Measurements from ENCODE around the gene RASGRP2. TPM values are rescaled to one million over a fixed set of nuclear protein-coding genes. Genes with fewer than 3 reads are reported as not detected.

Gene RASGRP2
- total RNA-seq, 1 experiment from 2014 or later, result 2.1 TPM

- no peak for DNase-seq (ENCODE audit: low spot score)
Observed at GRCh38 chr11:64698427-64698826, 45.5 kb downstream of the RASGRP2 start.

DNA sequence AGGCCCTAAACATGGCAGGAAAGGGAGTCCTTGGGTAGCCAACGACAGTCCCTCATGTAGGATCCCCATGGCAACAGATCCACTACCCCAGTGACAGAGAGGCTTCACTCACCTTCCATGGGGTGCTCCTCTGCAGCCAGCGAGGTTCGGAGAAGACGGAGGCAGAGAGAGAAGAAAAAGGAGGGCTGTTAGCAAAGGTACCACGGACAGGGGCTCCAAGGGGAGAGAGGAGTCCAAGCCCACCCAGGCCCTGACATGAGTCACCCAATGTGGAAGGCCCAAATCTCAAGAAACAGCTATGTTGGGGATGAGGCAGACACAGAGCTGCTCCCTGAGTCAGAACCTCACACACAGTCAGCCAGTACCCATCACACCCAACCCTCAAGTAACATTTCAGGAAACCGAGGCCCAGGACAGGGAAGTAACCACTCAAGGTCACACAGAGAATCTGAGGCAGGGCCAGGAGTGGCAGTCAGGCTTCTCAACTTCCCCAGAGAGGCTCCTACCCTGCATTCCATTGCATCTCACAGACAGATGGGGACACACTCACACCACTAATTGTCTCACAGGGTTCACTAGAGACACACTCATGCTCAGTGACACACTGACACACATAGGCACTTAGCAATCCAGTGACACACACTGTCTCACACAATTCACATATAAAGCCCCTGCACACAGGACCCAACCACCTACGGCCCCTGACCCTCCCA lies 46.1 kb downstream of the RASGRP2 start:
- no peak for DNase-seq (ENCODE audit: low spot score)

- no peak for DNase-seq (ENCODE audit: low spot score)
Observed at GRCh38 chr11:64696045-64696444, 47.9 kb downstream of the RASGRP2 start.

DNA sequence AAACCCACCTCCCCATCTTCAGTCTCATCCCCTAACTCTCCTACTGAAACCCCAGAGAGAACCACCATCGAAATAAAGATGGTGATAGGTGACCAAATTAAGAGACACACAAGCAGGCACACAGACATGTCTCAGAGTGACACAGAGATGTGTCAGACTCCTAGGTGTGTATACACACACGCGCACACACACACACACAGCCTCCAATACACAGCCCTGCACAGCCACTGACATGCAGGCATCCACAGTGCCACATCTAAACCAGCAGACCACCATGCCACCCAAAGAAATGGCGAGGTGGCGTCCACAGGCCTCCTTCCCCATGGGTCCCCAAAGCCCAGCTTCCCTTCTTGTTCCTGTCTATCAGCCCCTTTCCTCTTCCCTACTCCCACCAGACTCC lies 48.4 kb downstream of the RASGRP2 start:
- DNase-seq (ENCODE audit: low spot score), result no peak

GRCh38 chr11:64694821-64695365 lies 49.0 kb downstream of the RASGRP2 start:
- no peak for DNase-seq (ENCODE audit: low spot score)

DNA sequence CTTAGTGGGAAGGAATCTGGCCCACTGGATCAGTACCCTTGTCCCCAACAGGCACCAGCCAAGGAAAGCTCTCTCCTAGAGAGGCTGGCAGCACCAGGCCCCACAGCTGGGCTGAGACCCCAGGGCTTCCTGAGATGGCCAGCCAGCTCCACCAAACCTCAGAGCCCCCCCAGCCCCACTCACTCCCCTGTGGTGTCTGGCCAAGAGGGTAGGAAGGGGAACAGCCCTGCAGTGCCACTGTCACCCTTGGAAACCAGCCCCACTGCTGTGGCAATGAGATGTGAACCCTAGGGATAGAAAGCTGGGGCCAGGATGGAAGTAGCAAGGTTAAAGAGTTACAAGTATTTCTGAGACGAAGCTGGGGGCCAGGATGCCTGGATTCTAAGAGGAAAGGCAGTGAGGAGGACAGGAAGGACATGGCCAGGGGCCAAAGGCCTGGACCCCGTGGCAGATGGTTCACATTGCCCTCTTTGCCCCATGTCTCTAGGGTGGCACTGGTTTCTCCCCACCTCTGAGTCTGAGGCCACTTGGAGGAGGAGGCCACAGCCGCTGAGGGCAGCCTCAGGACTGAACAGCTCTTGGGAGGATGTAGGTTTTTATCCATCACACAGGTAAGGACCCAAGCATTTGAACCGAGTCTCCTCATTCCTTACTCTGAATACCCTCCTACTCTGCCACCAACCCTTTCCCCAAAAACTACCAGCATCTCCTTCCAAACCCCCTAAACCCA lies 49.8 kb downstream of the RASGRP2 start:
- no peak for DNase-seq (ENCODE audit: low spot score)

GRCh38 chr11:64692764-64693331 lies 51.1 kb downstream of the RASGRP2 start:
- DNase-seq (ENCODE audit: low spot score), result no peak

DNA sequence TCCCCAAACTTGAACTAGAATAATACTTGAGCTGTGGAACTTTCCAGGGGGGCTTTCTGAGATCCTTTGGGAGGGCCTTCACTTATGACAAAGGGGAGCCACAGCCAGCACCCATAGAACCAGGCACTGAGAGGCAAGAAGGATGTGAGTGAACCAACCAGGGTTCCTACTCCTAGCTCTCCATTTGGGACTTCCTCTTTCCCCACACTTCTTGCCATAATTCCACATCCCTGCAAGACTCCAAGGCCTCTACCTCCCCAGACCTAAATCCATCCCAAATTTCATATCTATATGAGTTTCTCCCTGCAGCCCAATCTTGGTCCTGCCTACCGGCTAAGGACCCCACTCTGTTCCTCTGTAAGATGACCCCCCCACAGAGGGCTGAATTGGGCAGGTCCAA lies 52.4 kb downstream of the RASGRP2 start:
- no peak for DNase-seq (ENCODE audit: low spot score)

DNA sequence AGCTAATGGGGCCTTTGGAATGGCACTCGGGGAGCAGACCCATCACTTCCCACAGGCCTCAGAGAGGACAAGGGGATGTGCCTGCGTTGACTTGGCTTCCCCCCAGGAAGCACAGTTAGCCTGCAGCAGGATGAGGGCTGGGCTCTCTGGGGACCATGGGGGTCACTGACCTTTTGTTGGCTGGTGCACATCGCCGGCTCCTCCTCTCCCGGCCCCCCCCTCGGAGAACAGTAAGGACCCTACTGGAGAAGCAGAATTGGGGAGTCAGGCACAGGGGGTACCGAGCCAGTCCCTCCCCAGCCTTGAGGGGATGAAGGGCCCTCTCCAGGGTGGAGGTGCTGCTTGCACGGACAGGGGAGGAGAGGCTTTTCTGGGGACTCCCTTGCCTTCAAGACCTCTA lies 53.7 kb downstream of the RASGRP2 start:
- DNase-seq (ENCODE audit: low spot score), result no peak

GRCh38 chr11:64688534-64688982 lies 55.4 kb downstream of the RASGRP2 start:
- peak; percentile 75 for DNase-seq (ENCODE audit: low spot score)

GRCh38 chr11:64687643-64688533 lies 56.1 kb downstream of the RASGRP2 start:
- DNase-seq (ENCODE audit: low spot score), result no peak

GRCh38 chr11:64687204-64687603 lies 56.7 kb downstream of the RASGRP2 start:
- no peak for DNase-seq (ENCODE audit: low spot score)

DNA sequence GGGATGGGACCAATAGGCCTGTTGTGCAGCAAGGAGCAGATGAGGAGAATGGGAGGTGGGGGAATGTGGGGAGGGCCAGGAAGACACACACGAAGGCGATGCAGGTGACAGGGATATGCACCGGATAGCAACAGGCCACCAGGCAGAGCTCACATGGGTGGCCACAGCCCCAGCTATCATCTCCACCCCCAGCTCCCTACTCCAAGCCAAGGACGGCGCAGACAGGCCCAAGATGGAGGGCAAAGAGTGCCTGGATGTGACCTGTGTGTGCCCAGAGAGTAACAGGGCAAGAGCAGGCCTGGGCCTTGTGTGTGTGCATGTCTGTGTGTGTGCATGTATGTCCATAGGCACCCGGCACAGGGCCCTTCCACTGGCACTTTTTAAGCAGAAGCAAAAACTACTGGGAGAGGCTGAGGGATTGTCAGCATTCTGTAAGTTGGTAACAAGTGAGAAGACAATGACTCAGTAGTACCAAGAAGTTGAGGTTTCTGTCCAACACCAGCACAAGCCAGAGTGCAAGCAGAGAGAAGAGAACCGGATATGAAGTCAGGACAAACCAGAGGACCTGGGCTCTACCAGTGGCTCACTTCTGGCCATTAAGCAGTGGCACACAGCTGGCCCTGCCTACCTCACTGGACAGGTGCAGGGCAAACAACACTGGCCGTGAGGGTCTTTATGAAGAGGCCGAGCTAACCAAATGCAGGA lies 57.3 kb downstream of the RASGRP2 start:
- DNase-seq (ENCODE audit: low spot score), result no peak

GRCh38 chr11:64685536-64685935 lies 58.4 kb downstream of the RASGRP2 start:
- DNase-seq (ENCODE audit: low spot score), result no peak

DNA sequence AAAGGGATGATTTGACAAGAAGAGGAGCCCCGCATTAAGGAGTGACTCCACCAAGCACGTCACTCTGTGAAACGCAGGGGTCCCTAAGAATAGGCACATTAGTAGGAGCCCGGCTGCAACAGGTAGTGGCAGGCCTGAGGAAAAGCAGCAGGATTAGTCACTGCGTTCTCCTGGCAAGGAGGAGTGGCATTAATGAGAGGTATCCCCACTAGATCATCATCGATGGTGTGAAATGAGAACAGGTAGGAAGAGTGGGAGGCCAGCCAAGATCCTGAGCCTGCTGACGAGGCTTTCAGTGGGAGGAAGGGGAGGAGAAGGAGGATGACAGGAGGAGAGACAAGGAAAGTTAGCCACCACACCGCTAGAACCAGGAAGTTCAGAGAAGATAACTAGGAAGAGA lies 59.6 kb downstream of the RASGRP2 start:
- DNase-seq (ENCODE audit: low spot score), result no peak

GRCh38 chr11:64681171-64681570 lies 62.8 kb downstream of the RASGRP2 start:
- DNase-seq (ENCODE audit: low spot score), result no peak

GRCh38 chr11:64679846-64680245 lies 64.1 kb downstream of the RASGRP2 start:
- no peak for DNase-seq (ENCODE audit: low spot score)

DNA sequence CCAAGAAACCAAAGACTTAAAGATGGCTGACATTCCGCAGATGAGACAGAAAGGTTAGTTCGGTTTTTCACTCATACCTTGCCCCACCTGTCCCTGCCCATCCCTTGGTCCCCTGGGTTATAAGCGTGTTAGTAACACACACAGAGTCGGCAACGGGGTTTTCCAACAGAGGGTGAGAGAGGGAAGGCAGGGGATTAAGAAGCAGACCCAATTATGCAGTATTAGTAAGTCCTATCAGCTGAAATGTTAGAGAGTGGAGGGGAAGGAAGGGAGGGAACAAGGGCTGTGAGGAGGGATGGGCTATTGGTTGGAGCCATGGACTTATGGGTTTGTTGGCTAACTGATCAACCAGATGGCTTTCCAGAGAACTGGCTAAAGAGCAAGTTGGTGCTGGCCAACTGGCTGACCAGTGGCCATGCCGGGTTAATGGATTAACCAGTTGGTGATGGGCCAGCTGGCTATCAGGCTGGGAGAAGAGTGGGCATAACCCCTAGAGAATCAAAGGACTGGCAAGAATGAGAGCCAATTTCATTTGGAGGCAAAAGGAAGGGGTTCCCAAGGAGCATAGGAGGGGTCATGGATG lies 66.4 kb downstream of the RASGRP2 start:
- DNase-seq (ENCODE audit: low spot score), result no peak

All from A172 (cell line).